Measurements from ENCODE around the gene CEP112. TPM values are rescaled to one million over a fixed set of nuclear protein-coding genes. Genes with fewer than 3 reads are reported as not detected.

CEP112 gene
- total RNA-seq, 1 donor from 2014 or later = 3.8 TPM

- H3K4me1 Mint-ChIP-seq = no peaks in the 10 kb centered on the region
- CTCF ChIA-PET = no interaction called here
- no peak for TF ChIP-seq CTCF (IDR thresholded peaks at IDR 0.05)
- H3K36me3 Mint-ChIP-seq (ENCODE audit: low read depth) = no peaks in the 10 kb centered on the region
- POLR2A ChIA-PET = no interaction called here
- H3K27ac Mint-ChIP-seq = no peak overlapping the region
- ATAC-seq (ENCODE audit: low read depth) (no peak), DNase-seq (no peak)
- intact Hi-C loops (cut with micrococcal nuclease) = no loop called here
- H3K27me3 Mint-ChIP-seq = no peaks in the 10 kb centered on the region
- H3K9me3 Mint-ChIP-seq = no peaks in the 10 kb centered on the region
- no peak overlapping the region for H3K4me3 Mint-ChIP-seq
Observed at GRCh38 chr17:65707780-65708179, 484.2 kb downstream of the CEP112 start.

- DNase-seq (no peak), ATAC-seq (ENCODE audit: low read depth) (no peak)
- no peak for TF ChIP-seq CTCF (IDR thresholded peaks at IDR 0.05)
- intact Hi-C loops (cut with micrococcal nuclease) = no loop called here
- Mint-ChIP-seq H3K9me3 (no peaks in the 10 kb centered on the region), H3K4me1 (no peaks in the 10 kb centered on the region), H3K27ac (no peak overlapping the region), H3K4me3 (no peak overlapping the region), H3K27me3 (no peaks in the 10 kb centered on the region), H3K36me3 (ENCODE audit: low read depth) (no peaks in the 10 kb centered on the region)
- ChIA-PET CTCF (no interaction called here), POLR2A (no interaction called here)
Observed at GRCh38 chr17:65704731-65705130, 487.2 kb downstream of the CEP112 start.

- POLR2A ChIA-PET = no interaction called here
- H3K36me3 Mint-ChIP-seq (ENCODE audit: low read depth) = no peaks in the 10 kb centered on the region
- DNase-seq = no peak
Observed at GRCh38 chr17:65703891-65704290, 488.0 kb downstream of the CEP112 start.

GRCh38 chr17:65699459-65699858 lies 492.5 kb downstream of the CEP112 start:
- Mint-ChIP-seq H3K4me1 (no peaks in the 10 kb centered on the region), H3K36me3 (ENCODE audit: low read depth) (no peaks in the 10 kb centered on the region), H3K27me3 (no peaks in the 10 kb centered on the region), H3K9me3 (no peaks in the 10 kb centered on the region), H3K27ac (no peak overlapping the region), H3K4me3 (no peak overlapping the region)
- POLR2A ChIA-PET = no interaction called here
- no peak for DNase-seq
- CTCF ChIA-PET = no interaction called here
- no peak for TF ChIP-seq CTCF (IDR thresholded peaks at IDR 0.05)
- ATAC-seq (ENCODE audit: low read depth) = no peak
- intact Hi-C loops (cut with micrococcal nuclease) = no loop called here

More at GRCh38 chr17:65703891-65704290, 488.0 kb downstream of the CEP112 start:
- Mint-ChIP-seq H3K27ac (no peak overlapping the region), H3K9me3 (no peaks in the 10 kb centered on the region), H3K4me1 (no peaks in the 10 kb centered on the region), H3K4me3 (no peak overlapping the region), H3K27me3 (no peaks in the 10 kb centered on the region)
- TF ChIP-seq CTCF (IDR thresholded peaks at IDR 0.05) = no peak
- intact Hi-C loops (cut with micrococcal nuclease) = no loop called here
- ATAC-seq (ENCODE audit: low read depth) = no peak
- CTCF ChIA-PET = no interaction called here

GRCh38 chr17:65698381-65699061 lies 493.4 kb downstream of the CEP112 start:
- Mint-ChIP-seq H3K4me3 (no peak overlapping the region), H3K36me3 (ENCODE audit: low read depth) (no peaks in the 10 kb centered on the region), H3K4me1 (no peaks in the 10 kb centered on the region), H3K27ac (no peak overlapping the region), H3K9me3 (no peaks in the 10 kb centered on the region), H3K27me3 (no peaks in the 10 kb centered on the region)
- no peak for TF ChIP-seq CTCF (IDR thresholded peaks at IDR 0.05)
- DNase-seq (no peak), ATAC-seq (ENCODE audit: low read depth) (no peak)
- intact Hi-C loops (cut with micrococcal nuclease) = no loop called here
- ChIA-PET POLR2A (no interaction called here), CTCF (no interaction called here)

Data from activated B cell treated with CpG ODN at 0.5 μM for 24 hours (primary cell).